IPS DF 6.9 (cell line): ENCODE measurements around the gene LYSMD3.

Experiments used
- DNase-seq: peaks from one replicate; pipeline ENCODE4 v3.0.0-alpha.2; 2013; ENCODE audit warnings: low read depth, low spot score
- H3K27ac ChIP-seq: one replicate; pipeline ENCODE4 v1.5.1; 2013; ENCODE audit warnings: low read length, control low read depth
- H3K27me3 ChIP-seq: 2 replicates; pipeline ENCODE4 v1.6.1; 2013; ENCODE audit warnings: mild to moderate bottlenecking, low read length; ENCODE audit not compliant: control insufficient read depth, insufficient read depth
- H3K36me3 ChIP-seq: 2 replicates; pipeline ENCODE4 v1.6.1; 2013; ENCODE audit warnings: low read length; ENCODE audit not compliant: control insufficient read depth, insufficient read depth
- H3K4me1 ChIP-seq: 2 replicates; pipeline ENCODE4 v1.6.1; 2013; ENCODE audit warnings: low read length; ENCODE audit not compliant: control insufficient read depth, insufficient read depth
- H3K4me3 ChIP-seq: 2 replicates; pipeline ENCODE4 v1.5.1; 2013; ENCODE audit warnings: mild to moderate bottlenecking, low read length
- H3K9me3 ChIP-seq: 2 replicates; pipeline ENCODE4 v1.6.1; 2013; ENCODE audit warnings: low read length, inconsistent platforms; ENCODE audit not compliant: control insufficient read depth, insufficient read depth
- WGBS: extraction: QIAGEN DNeasy Blood & Tissue Kit; methylation state at CpG from one replicate; pipeline ENCODE4 v1.1.7; 2013; ENCODE audit warnings: mixed read lengths, missing lambda C conversion rate; ENCODE audit not compliant: insufficient read length, insufficient coverage; 5-methylcytosine and 5-hydroxymethylcytosine counted together

Gene LYSMD3

GRCh38 chr5:90528601-90529193 lies 687 bp downstream of the LYSMD3 start:
- no peak for DNase-seq
- Histone ChIP-seq H3K4me3 (peak overlapping the region; percentile 94), H3K9me3 (no peaks in the 10 kb centered on the region), H3K36me3 (no peaks in the 10 kb centered on the region), H3K4me1 (no peaks in the 10 kb centered on the region), H3K27me3 (no peaks in the 10 kb centered on the region), H3K27ac (no peak overlapping the region)
- WGBS = no CpG with 5 or more reads among the region's 18 CpGs

GRCh38 chr5:90519081-90519480 lies 10.3 kb downstream of the LYSMD3 start:
- Histone ChIP-seq H3K27ac (no peak overlapping the region), H3K36me3 (0 out of 2 replicates have a peak, but pooled peaks cover 5% of the 10 kb centered on the region), H3K4me3 (no peak overlapping the region), H3K27me3 (no peaks in the 10 kb centered on the region), H3K9me3 (no peaks in the 10 kb centered on the region), H3K4me1 (no peaks in the 10 kb centered on the region)
- no CpG with 5 or more reads among the region's 7 CpGs for WGBS
- no peak for DNase-seq

GRCh38 chr5:90518661-90519060 lies 10.7 kb downstream of the LYSMD3 start:
- Histone ChIP-seq H3K4me1 (no peaks in the 10 kb centered on the region), H3K27ac (no peak overlapping the region), H3K27me3 (no peaks in the 10 kb centered on the region), H3K36me3 (0 out of 2 replicates have a peak, but pooled peaks cover 5% of the 10 kb centered on the region), H3K4me3 (no peak overlapping the region), H3K9me3 (no peaks in the 10 kb centered on the region)
- no peak for DNase-seq

- no peak for DNase-seq
- WGBS = no CpG with 5 or more reads among the region's 3 CpGs
- Histone ChIP-seq H3K9me3 (no peaks in the 10 kb centered on the region), H3K27ac (no peak overlapping the region), H3K27me3 (no peaks in the 10 kb centered on the region), H3K36me3 (peaks cover 7% of the 10 kb centered on the region; the same call in 1 of the 2 replicates), H3K4me3 (no peak overlapping the region), H3K4me1 (no peaks in the 10 kb centered on the region)
Observed at GRCh38 chr5:90514520-90514919, 14.9 kb downstream of the LYSMD3 start.

GRCh38 chr5:90510438-90510837 lies 18.9 kb downstream of the LYSMD3 start:
- DNase-seq = no peak
- no CpG with 5 or more reads among the region's 1 CpG for WGBS

GRCh38 chr5:90506221-90506620 lies 23.2 kb downstream of the LYSMD3 start:
- DNase-seq = no peak
- Histone ChIP-seq H3K9me3 (no peaks in the 10 kb centered on the region), H3K4me3 (no peak overlapping the region), H3K27me3 (no peaks in the 10 kb centered on the region), H3K36me3 (peaks cover 6% of the 10 kb centered on the region; the same call in 1 of the 2 replicates), H3K27ac (no peak overlapping the region), H3K4me1 (no peaks in the 10 kb centered on the region)

More at GRCh38 chr5:90510438-90510837, 18.9 kb downstream of the LYSMD3 start:
- Histone ChIP-seq H3K9me3 (no peaks in the 10 kb centered on the region), H3K36me3 (peaks cover 13% of the 10 kb centered on the region; the same call in 1 of the 2 replicates), H3K4me1 (no peaks in the 10 kb centered on the region), H3K27me3 (no peaks in the 10 kb centered on the region), H3K27ac (no peak overlapping the region), H3K4me3 (no peak overlapping the region)

GRCh38 chr5:90504743-90505142 lies 24.6 kb downstream of the LYSMD3 start:
- no CpG with 5 or more reads among the region's 2 CpGs for WGBS
- no peaks in the 10 kb centered on the region for H3K27me3 ChIP-seq
- DNase-seq = no peak
- no peaks in the 10 kb centered on the region for H3K4me1 ChIP-seq
- H3K36me3 ChIP-seq = peaks cover 6% of the 10 kb centered on the region; the same call in 1 of the 2 replicates
- H3K27ac ChIP-seq = no peak overlapping the region
- H3K4me3 ChIP-seq = no peak overlapping the region
- H3K9me3 ChIP-seq = no peaks in the 10 kb centered on the region

GRCh38 chr5:90503596-90503995 lies 25.8 kb downstream of the LYSMD3 start:
- Histone ChIP-seq H3K4me1 (no peaks in the 10 kb centered on the region), H3K36me3 (peaks cover 9% of the 10 kb centered on the region; the same call in 1 of the 2 replicates), H3K27me3 (no peaks in the 10 kb centered on the region), H3K27ac (no peak overlapping the region), H3K9me3 (no peaks in the 10 kb centered on the region), H3K4me3 (no peak overlapping the region)
- no peak for DNase-seq
- WGBS = no CpG with 5 or more reads among the region's 1 CpG

- no peak for DNase-seq
- H3K27me3 ChIP-seq = no peaks in the 10 kb centered on the region; the same call in 1 of the 2 replicates
- no peak overlapping the region for H3K27ac ChIP-seq
- no peak overlapping the region for H3K4me3 ChIP-seq
- peaks cover 5% of the 10 kb centered on the region; the same call in 1 of the 2 replicates for H3K36me3 ChIP-seq
- no peaks in the 10 kb centered on the region for H3K9me3 ChIP-seq
- H3K4me1 ChIP-seq = no peaks in the 10 kb centered on the region
- no CpG with 5 or more reads among the region's 1 CpG for WGBS
Observed at GRCh38 chr5:90495146-90495545, 34.2 kb downstream of the LYSMD3 start.

- Histone ChIP-seq H3K36me3 (peaks cover 2% of the 10 kb centered on the region; the same call in 1 of the 2 replicates), H3K4me3 (no peak overlapping the region), H3K27me3 (no peaks in the 10 kb centered on the region; the same call in 1 of the 2 replicates), H3K4me1 (no peaks in the 10 kb centered on the region), H3K27ac (no peak overlapping the region), H3K9me3 (no peaks in the 10 kb centered on the region)
- no peak for DNase-seq
Observed at GRCh38 chr5:90494043-90494442, 35.3 kb downstream of the LYSMD3 start.

- WGBS = no CpG with 5 or more reads among the region's 2 CpGs
- H3K36me3 ChIP-seq = peaks cover 4% of the 10 kb centered on the region; the same call in 1 of the 2 replicates
- peaks cover 4% of the 10 kb centered on the region for H3K4me1 ChIP-seq
- H3K4me3 ChIP-seq = no peak overlapping the region
- no peak for DNase-seq
- H3K27me3 ChIP-seq = no peaks in the 10 kb centered on the region; the same call in 1 of the 2 replicates
- no peak overlapping the region for H3K27ac ChIP-seq
- no peaks in the 10 kb centered on the region for H3K9me3 ChIP-seq
Observed at GRCh38 chr5:90488791-90489190, 40.6 kb downstream of the LYSMD3 start.
